ENCODE data around the gene UTP14C. TPM values are rescaled to one million over a fixed set of nuclear protein-coding genes. Genes with fewer than 3 reads are reported as not detected.

Gene UTP14C
- total and polyA plus RNA-seq, 12 donors: 3.0 to 15.1 (median 12.0) TPM

GRCh38 chr13:52010890-52011631 is 13.4 kb upstream of the UTP14C start, which contains the start of gene ATP7B:
TSS of gene ATP7B (minus strand) at chr13:52011450. CDS start at chr13:52011337, 113 bp downstream.
- WGBS, 2 donors: 3% methylated on average over 45 to 46 of the region's 46 CpGs
- Histone ChIP-seq H3K27me3 (peaks cover 0 to 19% (median 0%) of the 10 kb centered on the region in 7 donors), H3K4me1 (peaks cover 0 to 34% (median 27%) of the 10 kb centered on the region in 9 donors), H3K9me3 (no peaks in the 10 kb centered on the region), H3K4me3 (peak within 1 kb of the TSS; percentile 80 to 97 (median 93)), H3K36me3 (peaks cover 0 to 7% (median 0%) of the 10 kb centered on the region in 9 donors), H3K27ac (peak within 1 kb of the TSS; percentile 72 to 89 (median 85))
- peak in 7 of 8 donors; percentile 10 to 54 (median 16) for ATAC-seq
- peak; percentile 15 for DNase-seq
- peak in 3 of 9 donors; percentile 10 to 39 (median 28) for TF ChIP-seq CTCF (IDR thresholded peaks at IDR 0.05)
- intact Hi-C loops (cut with DNase I): loop anchor here in 1 of 10 donors (10.0 kb wide), 1 partner anchor 196 kb away; no protein-coding TSS in a partner anchor

GRCh38 chr13:52011632-52012511 is 12.6 kb upstream of the UTP14C start, which contains the start of gene ALG11:
TSS of gene ALG11 (plus strand) at chr13:52012398. CDS start at chr13:52012419, 21 bp downstream.
- DNase-seq (peak; percentile 99 to 100), ATAC-seq (peak; percentile 100)
- H3K27ac ChIP-seq: peak within 1 kb of the TSS; percentile 72 to 89 (median 85)
- H3K4me3 ChIP-seq: peak within 1 kb of the TSS; percentile 80 to 97 (median 93)
- peak in 1 of 9 donors; percentile 5 for TF ChIP-seq CTCF (IDR thresholded peaks at IDR 0.05)
- peaks cover 0 to 34% (median 27%) of the 10 kb centered on the region in 9 donors for H3K4me1 ChIP-seq
- H3K36me3 ChIP-seq: peaks cover 0 to 8% (median 0%) of the 10 kb centered on the region in 9 donors
- peaks cover 0 to 19% (median 0%) of the 10 kb centered on the region in 7 donors for H3K27me3 ChIP-seq
- WGBS, 2 donors: 0 to 1% methylated on average over 78 to 82 of the region's 82 CpGs
- intact Hi-C loops (cut with DNase I): loop anchor here in 1 of 10 donors (10.0 kb wide), 1 partner anchor 197 kb away; no protein-coding TSS in a partner anchor
- H3K9me3 ChIP-seq: no peaks in the 10 kb centered on the region

GRCh38 chr13:52012512-52012836 is 12.0 kb upstream of the UTP14C start:
- TF ChIP-seq CTCF (IDR thresholded peaks at IDR 0.05): no peak
- peaks cover 0 to 11% (median 0%) of the 10 kb centered on the region in 9 donors for H3K36me3 ChIP-seq
- peak overlapping the region in 9 of 10 donors; percentile 72 to 89 (median 85) for H3K27ac ChIP-seq

More at GRCh38 chr13:52012512-52012836, 12.0 kb upstream of the UTP14C start:
- DNase-seq: no peak
- ATAC-seq: no peak
- Histone ChIP-seq H3K9me3 (no peaks in the 10 kb centered on the region), H3K27me3 (peaks cover 0 to 19% (median 0%) of the 10 kb centered on the region in 7 donors), H3K4me1 (peaks cover 0 to 34% (median 27%) of the 10 kb centered on the region in 9 donors), H3K4me3 (peak overlapping the region; percentile 80 to 97 (median 93))
- intact Hi-C loops (cut with DNase I): loop anchor here in 1 of 10 donors (10.0 kb wide), 1 partner anchor 198 kb away; no protein-coding TSS in a partner anchor
- 0% methylated on average over 8 of the region's 8 CpGs for WGBS, 2 donors

Data from heart right ventricle (tissue), 16 donors.